Muscle of leg (tissue), 11 donors: Measurements from ENCODE around the gene MROH2A. TPM values are rescaled to one million over a fixed set of nuclear protein-coding genes. Genes with fewer than 3 reads are reported as not detected.
A peak's percentile ranks its signal among the peaks of the same experiment; 100 is the strongest.

ENCODE experiments used
- DNase-seq: peaks from one replicate; pipeline ENCODE4 v3.0.0; 2013
- H3K27ac ChIP-seq: one replicate; pipeline ENCODE4 v1.5.1; 2013; ENCODE audit warnings: mild to moderate bottlenecking, low read length, control low read depth
- H3K27me3 ChIP-seq: one replicate; pipeline ENCODE4 v1.6.1; 2013; ENCODE audit warnings: low read length; ENCODE audit not compliant: control insufficient read depth, insufficient read depth
- H3K36me3 ChIP-seq: one replicate; pipeline ENCODE4 v1.6.1; 2013; ENCODE audit warnings: low read length; ENCODE audit not compliant: control insufficient read depth, insufficient read depth
- H3K4me1 ChIP-seq: one replicate; pipeline ENCODE4 v1.6.1; 2013; ENCODE audit warnings: low read length; ENCODE audit not compliant: control insufficient read depth, insufficient read depth
- H3K4me3 ChIP-seq: one replicate; pipeline ENCODE4 v1.5.1; 2013; ENCODE audit warnings: low read length, control low read depth
- H3K9me3 ChIP-seq: replicated peaks from 2 replicates; pipeline ENCODE4 v1.6.1; 2013; ENCODE audit warnings: low read depth, low read length; ENCODE audit not compliant: control insufficient read depth
- WGBS: methylation state at CpG from one replicate; pipeline ENCODE4 v1.1.5; 2013; ENCODE audit warnings: missing lambda C conversion rate; ENCODE audit not compliant: insufficient coverage; 5-methylcytosine and 5-hydroxymethylcytosine counted together
- polyA plus RNA-seq, 8 donors: library from polyadenylated mRNA; unstranded; fragments of 120-200 nt; gene quantifications; one replicate each; pipeline versions ENCODE4 v1.2.1 to v1.2.3, GENCODE V29; 2013; ENCODE audit warnings: inconsistent platforms in 1 of 8, low replicate concordance in 1 of 8; ENCODE audit not compliant: insufficient read length in 8 of 8, insufficient read depth in 1 of 8
- total RNA-seq: library from RNA; stranded (reverse); fragments of 120-200 nt; gene quantifications from one replicate; pipeline ENCODE4 v1.2.4, GENCODE V29; 2013

The MROH2A gene
- total and polyA plus RNA-seq, 9 donors: not detected

- peaks cover 19% of the 10 kb centered on the region for H3K36me3 ChIP-seq
- H3K27me3 ChIP-seq: no peaks in the 10 kb centered on the region
- H3K9me3 ChIP-seq: no peaks in the 10 kb centered on the region
- peak within 1 kb of the TSS; percentile 93 for H3K4me3 ChIP-seq
- peak within 1 kb of the TSS; percentile 71 for H3K27ac ChIP-seq
- peaks cover 15% of the 10 kb centered on the region for H3K4me1 ChIP-seq
- under 1% methylated on average over 55 of the region's 60 CpGs for WGBS
- peak; percentile 98 for DNase-seq
Measured at GRCh38 chr2:233854241-233854981, 76.3 kb downstream of the MROH2A start, which contains the start of gene HJURP. TSS of gene HJURP (minus strand) at chr2:233854535. CDS start at chr2:233854500, 35 bp downstream.

GRCh38 chr2:233855345-233855744 lies 77.2 kb downstream of the MROH2A start:
- H3K27me3 ChIP-seq: no peaks in the 10 kb centered on the region
- DNase-seq: peak; percentile 44
- peaks cover 15% of the 10 kb centered on the region for H3K4me1 ChIP-seq
- H3K9me3 ChIP-seq: no peaks in the 10 kb centered on the region
- H3K27ac ChIP-seq: peak overlapping the region; percentile 54
- H3K4me3 ChIP-seq: no peak overlapping the region
- H3K36me3 ChIP-seq: peaks cover 13% of the 10 kb centered on the region
- 74% methylated on average over 5 of the region's 5 CpGs for WGBS

GRCh38 chr2:233856184-233856583 lies 78.1 kb downstream of the MROH2A start:
- WGBS: 92% methylated on average over 5 of the region's 5 CpGs
- peaks cover 15% of the 10 kb centered on the region for H3K4me1 ChIP-seq
- H3K9me3 ChIP-seq: no peaks in the 10 kb centered on the region
- no peak overlapping the region for H3K4me3 ChIP-seq
- no peaks in the 10 kb centered on the region for H3K27me3 ChIP-seq
- DNase-seq: no peak
- H3K36me3 ChIP-seq: peaks cover 5% of the 10 kb centered on the region
- no peak overlapping the region for H3K27ac ChIP-seq

GRCh38 chr2:233857511-233858141 lies 79.5 kb downstream of the MROH2A start:
- no peaks in the 10 kb centered on the region for H3K27me3 ChIP-seq
- 31% methylated on average over 6 of the region's 9 CpGs for WGBS
- H3K4me3 ChIP-seq: no peak overlapping the region
- H3K36me3 ChIP-seq: no peaks in the 10 kb centered on the region
- DNase-seq: no peak
- H3K27ac ChIP-seq: no peak overlapping the region
- H3K4me1 ChIP-seq: peaks cover 13% of the 10 kb centered on the region
- no peaks in the 10 kb centered on the region for H3K9me3 ChIP-seq

- H3K4me3 ChIP-seq: no peak overlapping the region
- no peaks in the 10 kb centered on the region for H3K9me3 ChIP-seq
- H3K4me1 ChIP-seq: peaks cover 12% of the 10 kb centered on the region
- WGBS: 100% methylated on average over 1 of the region's 4 CpGs
- H3K27ac ChIP-seq: no peak overlapping the region
- DNase-seq: no peak
- H3K27me3 ChIP-seq: no peaks in the 10 kb centered on the region
- no peaks in the 10 kb centered on the region for H3K36me3 ChIP-seq
Measured at GRCh38 chr2:233858331-233858730, 80.2 kb downstream of the MROH2A start.

- Histone ChIP-seq H3K4me1 (no peaks in the 10 kb centered on the region), H3K9me3 (peaks cover 2% of the 10 kb centered on the region), H3K4me3 (no peak overlapping the region), H3K36me3 (no peaks in the 10 kb centered on the region), H3K27me3 (no peaks in the 10 kb centered on the region), H3K27ac (no peak overlapping the region)
- 86% methylated on average over 1 of the region's 4 CpGs for WGBS
- DNase-seq: no peak
Measured at GRCh38 chr2:233862261-233862768, 84.2 kb downstream of the MROH2A start.

- 100% methylated on average over 1 of the region's 3 CpGs for WGBS
Measured at GRCh38 chr2:233865838-233866237, 87.7 kb downstream of the MROH2A start.

GRCh38 chr2:233866479-233866878 lies 88.3 kb downstream of the MROH2A start:
- Histone ChIP-seq H3K9me3 (peaks cover 2% of the 10 kb centered on the region), H3K27me3 (peaks cover 4% of the 10 kb centered on the region), H3K4me1 (no peaks in the 10 kb centered on the region), H3K27ac (no peak overlapping the region), H3K4me3 (no peak overlapping the region), H3K36me3 (no peaks in the 10 kb centered on the region)
- 98% methylated on average over 7 of the region's 11 CpGs for WGBS
- DNase-seq: no peak

More at GRCh38 chr2:233865838-233866237, 87.7 kb downstream of the MROH2A start:
- peaks cover 4% of the 10 kb centered on the region for H3K27me3 ChIP-seq
- no peaks in the 10 kb centered on the region for H3K4me1 ChIP-seq
- H3K9me3 ChIP-seq: peaks cover 2% of the 10 kb centered on the region
- H3K4me3 ChIP-seq: no peak overlapping the region
- H3K27ac ChIP-seq: no peak overlapping the region
- DNase-seq: no peak
- no peaks in the 10 kb centered on the region for H3K36me3 ChIP-seq

- H3K4me3 ChIP-seq: peak within 1 kb of the TSS; percentile 52
- no peaks in the 10 kb centered on the region for H3K36me3 ChIP-seq
- DNase-seq: peak; percentile 57
- no peak within 1 kb of the TSS for H3K27ac ChIP-seq
- H3K27me3 ChIP-seq: peaks cover 4% of the 10 kb centered on the region
- no peaks in the 10 kb centered on the region for H3K4me1 ChIP-seq
- WGBS: 13% methylated on average over 32 of the region's 50 CpGs
- peaks cover 2% of the 10 kb centered on the region for H3K9me3 ChIP-seq
Measured at GRCh38 chr2:233867993-233868532, 89.9 kb downstream of the MROH2A start, which contains the start of gene MSL3B. TSS of gene MSL3B (minus strand) at chr2:233868386.

GRCh38 chr2:233871432-233871831 lies 93.3 kb downstream of the MROH2A start:
- no peak for DNase-seq
- Histone ChIP-seq H3K4me1 (no peaks in the 10 kb centered on the region), H3K4me3 (no peak overlapping the region), H3K27me3 (peaks cover 6% of the 10 kb centered on the region), H3K9me3 (no peaks in the 10 kb centered on the region), H3K36me3 (no peaks in the 10 kb centered on the region), H3K27ac (no peak overlapping the region)
- 60% methylated on average over 1 of the region's 4 CpGs for WGBS
